Fibroblast of lung (primary cell): ENCODE data around the gene TMEM221.

Experiments used
- CTCF ChIP-seq, 2 donors: IDR thresholded peaks in 1 of 2; conservative IDR thresholded peaks in 1 of 2; 1 replicate in 1 of 2; 2 replicates in 1 of 2; pipeline ENCODE4 v1.5.1; 2011 to 2012; ENCODE audit warnings: low read length in 2 of 2, control low read depth in 1 of 2, inconsistent platforms in 1 of 2, low read depth in 1 of 2, mild to moderate bottlenecking in 1 of 2
- EZH2 ChIP-seq: IDR thresholded peaks from 2 replicates; pipeline ENCODE4 v1.5.1; 2012; ENCODE audit warnings: low read length, control low read depth, mild to moderate bottlenecking; ENCODE audit errors: missing control alignments

- TF ChIP-seq CTCF (conservative IDR thresholded peaks at IDR 0.05 in 1 of 2, IDR thresholded peaks at IDR 0.05 in 1 of 2; ENCODE audit: low read depth in 1 of 2, low read length in 2 of 2): no peak
- no peak for TF ChIP-seq EZH2
Observed at GRCh38 chr19:17404621-17405249, 43.7 kb downstream of the TMEM221 start.
